ENCODE results near the gene PSEN2. TPM values are rescaled to one million over a fixed set of nuclear protein-coding genes. Genes with fewer than 3 reads are reported as not detected.

Gene PSEN2
- total RNA-seq, 1 experiment from 2014 or later = 17.4 TPM

- no peak overlapping the region for H4K91ac ChIP-seq (ENCODE audit: insufficient read length, low read depth, low read length)
- H2BK120ac ChIP-seq (ENCODE audit: low read depth, low read length, poor library complexity, severe bottlenecking) = no peak overlapping the region
- no peak overlapping the region for H4K5ac ChIP-seq (ENCODE audit: insufficient read length, low read depth, low read length)
- no peak overlapping the region for H3K4me2 ChIP-seq (ENCODE audit: insufficient read depth, insufficient read length, low read length)
- H3K9ac ChIP-seq (ENCODE audit: extremely low read depth, insufficient read length, low read length) = no peak overlapping the region
- H3K56ac ChIP-seq (ENCODE audit: insufficient read length, low read depth, low read length) = no peak overlapping the region
- H2BK15ac ChIP-seq (ENCODE audit: low read depth, low read length) = no peak overlapping the region
- Mint-ChIP-seq H3K9me3 (no peaks in the 10 kb centered on the region), H3K27me3 (ENCODE audit: low read depth) (no peaks in the 10 kb centered on the region), H3K4me1 (peaks cover 5 to 6% of the 10 kb centered on the region in 2 experiments), H3K36me3 (ENCODE audit: insufficient read depth in 1 of 3, low read depth in 3 of 3) (peaks cover 8 to 22% (median 19%) of the 10 kb centered on the region in 3 experiments), H3K4me3 (no peak overlapping the region), H3K27ac (no peak overlapping the region)
- no peak for TF ChIP-seq CTCF (conservative IDR thresholded peaks at IDR 0.05)
- no peak overlapping the region for H4K8ac ChIP-seq (replicated peaks; ENCODE audit: insufficient read length, low read depth, low read length)
- no peaks in the 10 kb centered on the region for H3K9me3 ChIP-seq (ENCODE audit: control insufficient read depth, low read depth, low read length)
- no peak overlapping the region for H2BK20ac ChIP-seq (ENCODE audit: low read depth, low read length, poor library complexity, severe bottlenecking)
- H3K27me3 ChIP-seq (ENCODE audit: insufficient read depth, low read length) = no peaks in the 10 kb centered on the region
- H3T11ph ChIP-seq (ENCODE audit: low read length) = no peak overlapping the region
- DNase-seq = no peak
- no peak overlapping the region for H2AK5ac ChIP-seq (ENCODE audit: insufficient read length, low read length)
- no peaks in the 10 kb centered on the region for H3K79me2 ChIP-seq (ENCODE audit: insufficient read depth, low read length)
- H3K23ac ChIP-seq (ENCODE audit: insufficient read length, low read depth, low read length) = no peak overlapping the region
- WGBS (ENCODE audit: extremely low coverage, insufficient read length, low lambda C conversion rate) = no CpG with 5 or more reads among the region's 4 CpGs
- H4K20me1 ChIP-seq (ENCODE audit: control insufficient read depth, insufficient read depth, insufficient read length) = no peaks in the 10 kb centered on the region
- H2AFZ ChIP-seq (ENCODE audit: low read length) = no peak overlapping the region
- H2BK5ac ChIP-seq (ENCODE audit: insufficient read length, low read length) = no peak overlapping the region
- no peaks in the 10 kb centered on the region for H3K4me1 ChIP-seq (ENCODE audit: insufficient read depth, low read length)
- no peak overlapping the region for H2BK12ac ChIP-seq (ENCODE audit: insufficient read length, low read depth, low read length)
- H3K14ac ChIP-seq (ENCODE audit: insufficient read depth, low read length) = no peak overlapping the region; the same call in 1 of the 2 replicates
- no peak overlapping the region for H3K27ac ChIP-seq (ENCODE audit: insufficient read length, low read depth, low read length)
- H3K79me1 ChIP-seq (ENCODE audit: insufficient read depth, low read depth, low read length, poor library complexity, severe bottlenecking) = no peaks in the 10 kb centered on the region
- H3K4ac ChIP-seq (ENCODE audit: low read depth, low read length) = no peak overlapping the region
- H3K23me2 ChIP-seq (ENCODE audit: insufficient read length, low read depth, low read length, poor library complexity, severe bottlenecking) = no peaks in the 10 kb centered on the region
- no peak overlapping the region for H3K18ac ChIP-seq (ENCODE audit: insufficient read length, low read depth, low read length)
Measured at GRCh38 chr1:226902601-226903000, 32.2 kb downstream of the PSEN2 start.
